Calu3 (cell line): ENCODE measurements around the gene FIGN. TPM values are rescaled to one million over a fixed set of nuclear protein-coding genes. Genes with fewer than 3 reads are reported as not detected.

Experiments used
- BruUV-seq: library from RNA; stranded (reverse); fragments of 400-500 nt; replicated peaks from 2 replicates; lab custom pipeline; 2021; lab: Mats Ljungman, UMichigan
- CTCF ChIA-PET: fragments of 300-600 bp; sonication (Branson Sonifier 250); formaldehyde crosslinking; loops from one replicate; lab custom pipeline; 2022; ENCODE audit warnings: antibody characterized with exemption; lab: Charles Lee
- DNase-seq: peaks from one replicate; pipeline ENCODE4 v3.0.0; 2022
- H3K27ac Mint-ChIP-seq: one replicate; pipeline ENCODE4 v1.8.0; 2022; ENCODE audit warnings: mixed read lengths; ENCODE audit not compliant: unreplicated experiment
- H3K27me3 Mint-ChIP-seq: one replicate; pipeline ENCODE4 v1.8.0; 2022; ENCODE audit warnings: mixed read lengths; ENCODE audit not compliant: unreplicated experiment
- H3K36me3 Mint-ChIP-seq: one replicate; pipeline ENCODE4 v1.8.0; 2022; ENCODE audit warnings: mild to moderate bottlenecking, moderate library complexity, mixed read lengths; ENCODE audit not compliant: insufficient read depth, unreplicated experiment
- H3K4me1 Mint-ChIP-seq: one replicate; pipeline ENCODE4 v1.8.0; 2022; ENCODE audit warnings: mild to moderate bottlenecking, low read depth, mixed read lengths; ENCODE audit not compliant: unreplicated experiment
- H3K4me3 Mint-ChIP-seq: one replicate; pipeline ENCODE4 v1.8.0; 2022; ENCODE audit warnings: mild to moderate bottlenecking, low read depth, moderate library complexity, mixed read lengths; ENCODE audit not compliant: unreplicated experiment
- H3K9me3 Mint-ChIP-seq: one replicate; pipeline ENCODE4 v1.8.0; 2022; ENCODE audit warnings: low read depth, mixed read lengths; ENCODE audit not compliant: unreplicated experiment
- CTCF ChIP-seq: fragments of 200-600 bp; IDR thresholded peaks from one replicate; pipeline ENCODE4 v1.8.0; 2022; ENCODE audit warnings: antibody characterized with exemption; ENCODE audit not compliant: unreplicated experiment
- intact Hi-C: fragments of 100-400 bp; cut with micrococcal nuclease; formaldehyde crosslinking; loops from one replicate; pipeline ENCODE4 v1.10.0; 2022; ENCODE audit not compliant: unreplicated experiment
- total RNA-seq: library from RNA; stranded (reverse); gene quantifications from 2 replicates; pipeline ENCODE4 v1.2.3, GENCODE V29; 2022

Gene FIGN
- total RNA-seq, 1 experiment from 2014 or later, result 9.1 TPM

GRCh38 chr2:163611557-163611906 is 124.3 kb downstream of the FIGN start:
- Mint-ChIP-seq H3K4me3 (no peak overlapping the region), H3K9me3 (no peaks in the 10 kb centered on the region), H3K27me3 (no peaks in the 10 kb centered on the region), H3K36me3 (no peaks in the 10 kb centered on the region), H3K4me1 (peaks cover 6% of the 10 kb centered on the region), H3K27ac (no peak overlapping the region)
- CTCF ChIA-PET, result interaction anchor here (1.5 to 1.6 kb wide), 2 partner anchors 10 to 139 kb away, joined by 4 to 6 read pairs; no protein-coding TSS in a partner anchor
- no peak for TF ChIP-seq CTCF
- no peak for DNase-seq
- intact Hi-C loops, result loop anchor here (5.0 kb wide), 2 partner anchors 139 to 419 kb away; no protein-coding TSS in a partner anchor
- no TSS peak for BruUV-seq

- CTCF ChIA-PET, result interaction anchor here (1.5 to 1.6 kb wide), 2 partner anchors 10 to 139 kb away, joined by 4 to 6 read pairs; no protein-coding TSS in a partner anchor
- peak; percentile 43 for DNase-seq
- no TSS peak for BruUV-seq
- H3K9me3 Mint-ChIP-seq, result no peaks in the 10 kb centered on the region
- TF ChIP-seq CTCF, result no peak
- H3K36me3 Mint-ChIP-seq, result no peaks in the 10 kb centered on the region
- H3K4me1 Mint-ChIP-seq, result peaks cover 7% of the 10 kb centered on the region
- H3K27ac Mint-ChIP-seq, result no peak overlapping the region
- H3K27me3 Mint-ChIP-seq, result no peaks in the 10 kb centered on the region
- no peak overlapping the region for H3K4me3 Mint-ChIP-seq
- intact Hi-C loops, result loop anchor here (5.0 kb wide), 2 partner anchors 139 to 419 kb away; no protein-coding TSS in a partner anchor
Measured at GRCh38 chr2:163610817-163611556, 124.8 kb downstream of the FIGN start.

DNA sequence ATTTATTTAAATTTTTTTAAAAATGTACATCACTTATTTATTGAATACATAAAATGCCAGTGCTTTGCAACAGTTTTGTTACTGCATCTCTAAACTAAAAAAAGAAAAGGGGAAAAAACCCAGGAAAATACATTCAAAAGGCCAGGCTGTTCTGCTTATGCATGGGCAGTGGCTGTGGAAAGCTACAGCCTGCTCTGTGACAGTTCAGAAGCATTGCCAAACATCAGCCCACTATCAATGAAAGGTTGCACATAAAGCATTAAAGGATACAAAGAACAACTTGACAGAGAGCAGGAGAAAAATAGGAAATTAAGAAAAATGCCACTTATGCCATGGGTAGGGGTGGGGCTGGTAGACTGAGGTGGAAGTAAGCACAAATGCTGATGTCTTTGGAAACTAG is 128.2 kb downstream of the FIGN start:
- Mint-ChIP-seq H3K36me3 (no peaks in the 10 kb centered on the region), H3K27me3 (no peaks in the 10 kb centered on the region), H3K9me3 (no peaks in the 10 kb centered on the region), H3K4me3 (no peak overlapping the region), H3K27ac (no peak overlapping the region), H3K4me1 (peaks cover 16% of the 10 kb centered on the region)
- no peak for TF ChIP-seq CTCF
- no TSS peak for BruUV-seq
- CTCF ChIA-PET, result no interaction called here
- intact Hi-C loops, result loop anchor here (2.0 to 10.0 kb wide), 2 partner anchors 127 to 261 kb away; partner anchors contain the start of gene FIGN
- DNase-seq, result no peak

GRCh38 chr2:163606878-163607277 is 128.9 kb downstream of the FIGN start:
- H3K4me1 Mint-ChIP-seq, result peaks cover 21% of the 10 kb centered on the region
- H3K27ac Mint-ChIP-seq, result no peak overlapping the region
- no TSS peak for BruUV-seq
- intact Hi-C loops, result loop anchor here (2.0 to 10.0 kb wide), 2 partner anchors 128 to 260 kb away; partner anchors contain the start of gene FIGN
- CTCF ChIA-PET, result no interaction called here
- no peak for TF ChIP-seq CTCF
- H3K36me3 Mint-ChIP-seq, result no peaks in the 10 kb centered on the region
- H3K27me3 Mint-ChIP-seq, result no peaks in the 10 kb centered on the region
- H3K4me3 Mint-ChIP-seq, result no peak overlapping the region
- H3K9me3 Mint-ChIP-seq, result no peaks in the 10 kb centered on the region
- DNase-seq, result no peak
